SHP77 (cell line): ENCODE data around the gene GEMIN4.
"Not testable (repeated sequence)": the region's sequence is repeated elsewhere in the genome, so short reads cannot be mapped to it uniquely, and the experiment has no call there.

Source experiments
- DNase-seq, 2 experiments: peaks; one replicate each; lab custom pipeline; 2025; lab: John Stamatoyannopoulos, UW

The GEMIN4 gene

GRCh38 chr17:752002-752619 is at the start of gene GEMIN4:
TSS of gene GEMIN4 (minus strand) at chr17:752264. CDS start at chr17:752142, 122 bp downstream.
- DNase-seq, result peak; percentile 92 to 94

- no peak for DNase-seq
Observed at GRCh38 chr17:801660-802059, 49.6 kb upstream of the GEMIN4 start.

GRCh38 chr17:800446-801242 is 48.6 kb upstream of the GEMIN4 start:
- DNase-seq, result no peak

- DNase-seq, result no peak
Observed at GRCh38 chr17:799261-799660, 47.2 kb upstream of the GEMIN4 start.

GRCh38 chr17:798246-798645 is 46.2 kb upstream of the GEMIN4 start:
- peak in 1 of 2 experiments; percentile 11 for DNase-seq

GRCh38 chr17:797236-797840 is 45.3 kb upstream of the GEMIN4 start:
- DNase-seq, result no peak

GRCh38 chr17:796609-797008 is 44.5 kb upstream of the GEMIN4 start:
- no peak for DNase-seq

GRCh38 chr17:795721-796120 is 43.7 kb upstream of the GEMIN4 start:
- DNase-seq, result no peak

- DNase-seq, result no peak
Observed at GRCh38 chr17:795276-795675, 43.2 kb upstream of the GEMIN4 start.

- peak; percentile 82 to 89 for DNase-seq
Observed at GRCh38 chr17:794876-795275, 42.8 kb upstream of the GEMIN4 start.

- DNase-seq, result peak in 1 of 2 experiments; percentile 23
Observed at GRCh38 chr17:792277-792676, 40.2 kb upstream of the GEMIN4 start.

- no peak for DNase-seq
Observed at GRCh38 chr17:791829-792228, 39.8 kb upstream of the GEMIN4 start.

- DNase-seq, result not testable (repeated sequence)
Observed at GRCh38 chr17:790874-791247, 38.8 kb upstream of the GEMIN4 start.

GRCh38 chr17:789931-790873 is 38.1 kb upstream of the GEMIN4 start:
- not testable (repeated sequence) for DNase-seq

GRCh38 chr17:789160-789840 is 37.2 kb upstream of the GEMIN4 start:
- DNase-seq, result no peak

GRCh38 chr17:788551-788950 is 36.5 kb upstream of the GEMIN4 start:
- no peak for DNase-seq

- DNase-seq, result no peak
Observed at GRCh38 chr17:787641-788221, 35.7 kb upstream of the GEMIN4 start.

- DNase-seq, result not testable (repeated sequence)
Observed at GRCh38 chr17:785901-786300, 33.8 kb upstream of the GEMIN4 start.

- DNase-seq, result no peak
Observed at GRCh38 chr17:784143-784542, 32.1 kb upstream of the GEMIN4 start.

GRCh38 chr17:781805-782731 is 30.0 kb upstream of the GEMIN4 start, which contains the start of the genes GLOD4 and MRM3:
TSS of gene GLOD4 (minus strand) at chr17:782280. CDS start at chr17:782255, 25 bp downstream.
TSS of gene MRM3 (plus strand) at chr17:782353. CDS start at chr17:782379, 26 bp downstream.
- DNase-seq, result peak; percentile 81 to 89
